OCI-LY3 (cell line): Measurements from ENCODE around the gene C17orf67.
A peak's percentile ranks its signal among the peaks of the same experiment; 100 is the strongest.

ENCODE experiments used
- H2AFZ ChIP-seq: fragments of 200-600, 300-600 bp; shearing (Covaris generic); 2 replicates; pipeline ENCODE4 v1.6.0; 2014; ENCODE audit warnings: antibody characterized with exemption, low read depth, low read length
- H3K27ac ChIP-seq: fragments of 200-600, 300-600 bp; sonication (generic); 2 replicates; pipeline ENCODE4 v1.5.1; 2014; ENCODE audit warnings: mild to moderate bottlenecking, low read length, moderate library complexity, mixed read lengths
- H3K27me3 ChIP-seq: fragments of 200-600, 300-600 bp; sonication (generic); 2 replicates; pipeline ENCODE4 v1.6.1; 2014; ENCODE audit warnings: low read depth, low read length, mixed read lengths
- H3K36me3 ChIP-seq: fragments of 200-600, 300-600 bp; sonication (generic); replicated peaks from 2 replicates; pipeline ENCODE3; 2014; ENCODE audit warnings: low read depth, low read length, mixed read lengths
- H3K4me1 ChIP-seq: fragments of 300-600, 200-600 bp; sonication (generic); 2 replicates; pipeline ENCODE4 v1.6.1; 2014; ENCODE audit warnings: low read length, mixed read lengths
- H3K4me2 ChIP-seq: fragments of 200-600, 300-600 bp; sonication (generic); 2 replicates; pipeline ENCODE4 v1.6.1; 2014; ENCODE audit warnings: low read length, mixed read lengths
- H3K4me3 ChIP-seq: fragments of 300-600, 200-600 bp; sonication (generic); 2 replicates; pipeline ENCODE4 v1.5.1; 2014; ENCODE audit warnings: antibody characterized with exemption, mild to moderate bottlenecking, low read length, moderate library complexity
- H3K79me2 ChIP-seq: fragments of 300-600, 200-600 bp; shearing (Covaris generic); 2 replicates; pipeline ENCODE4 v1.6.1; 2014; ENCODE audit warnings: mild to moderate bottlenecking, low read length, mixed read lengths
- H3K9ac ChIP-seq: fragments of 300-600, 200-600 bp; shearing (Covaris generic); 2 replicates; pipeline ENCODE4 v1.6.0; 2014; ENCODE audit warnings: mild to moderate bottlenecking, low read length, moderate library complexity
- H3K9me3 ChIP-seq: fragments of 200-600, 300-600 bp; shearing (Covaris generic); 2 replicates; pipeline ENCODE4 v1.6.1; 2014; ENCODE audit warnings: low read length, mixed read lengths; ENCODE audit not compliant: insufficient read depth
- H4K20me1 ChIP-seq: fragments of 200-600, 300-600 bp; sonication (generic); 2 replicates; pipeline ENCODE4 v1.6.1; 2016; ENCODE audit warnings: low read length, mixed read lengths; ENCODE audit not compliant: insufficient read depth
- CTCF ChIP-seq: fragments of 200-600, 300-600 bp; sonication (generic); IDR thresholded peaks from 2 replicates; pipeline ENCODE4 v1.5.1; 2014; ENCODE audit warnings: antibody characterized with exemption, low read length, low read depth
- EZH2phosphoT487 ChIP-seq: fragments of 200-600 bp; shearing (Covaris generic); IDR thresholded peaks from 2 replicates; pipeline ENCODE4 v1.6.1; 2018; ENCODE audit warnings: antibody characterized with exemption, mixed run types, low read depth

The C17orf67 gene

DNA sequence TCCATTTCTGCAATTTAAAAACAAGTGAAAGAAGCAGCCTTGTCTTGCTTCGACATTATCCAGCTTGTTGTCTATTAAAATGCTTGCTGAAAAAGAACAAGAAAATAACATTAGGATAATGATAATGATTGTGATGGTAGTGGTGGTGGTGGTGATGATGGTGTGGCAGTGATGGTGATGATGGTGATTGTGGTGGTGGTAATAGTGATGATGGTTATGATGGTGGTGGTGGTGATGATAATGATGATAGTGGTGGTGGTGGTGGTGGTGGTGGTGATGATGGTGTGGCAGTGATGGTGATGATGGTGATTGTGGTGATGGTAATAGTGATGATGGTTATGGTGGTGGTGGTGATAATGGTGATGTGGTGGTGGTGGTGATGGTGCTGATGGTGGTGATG, 41.5 kb downstream of the C17orf67 start:
- H3K27me3 ChIP-seq: no peaks in the 10 kb centered on the region
- TF ChIP-seq EZH2phosphoT487 (no peak), CTCF (no peak)
- H3K27ac ChIP-seq: no peak overlapping the region

DNA sequence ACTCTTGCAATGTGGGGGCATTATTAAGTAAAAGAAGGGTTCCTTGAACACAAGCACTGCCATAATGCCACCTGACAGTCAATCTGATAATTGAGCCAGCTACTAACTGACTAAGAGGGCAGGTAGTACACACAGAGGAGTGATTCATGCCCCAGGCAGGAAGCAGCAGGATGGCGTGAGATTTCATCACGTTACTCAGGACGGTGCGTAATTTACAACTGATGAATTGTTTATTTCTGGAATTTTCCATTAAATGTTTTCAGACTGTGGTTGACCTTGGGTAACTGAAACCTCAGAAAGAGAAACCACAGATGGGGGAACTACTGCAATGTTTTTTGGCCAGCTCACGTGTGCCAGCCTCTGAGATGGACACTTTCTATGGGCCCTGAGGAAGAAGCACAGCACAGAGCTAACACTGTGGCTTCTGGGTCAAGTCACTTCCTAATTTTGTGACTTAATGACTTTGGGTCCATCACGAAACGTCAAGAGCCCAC, 46.7 kb downstream of the C17orf67 start:
- Histone ChIP-seq H3K27me3 (no peaks in the 10 kb centered on the region), H3K9me3 (no peaks in the 10 kb centered on the region), H4K20me1 (no peaks in the 10 kb centered on the region), H3K27ac (no peak overlapping the region), H3K79me2 (no peaks in the 10 kb centered on the region), H3K4me2 (peak overlapping the region; percentile 52), H2AFZ (peak overlapping the region; percentile 23; the same call in 1 of the 2 replicates), H3K4me3 (0 out of 2 replicates have a peak overlapping the region, but pooled peaks have one; percentile 9), H3K36me3 (no peaks in the 10 kb centered on the region), H3K9ac (no peak overlapping the region), H3K4me1 (peaks cover 10% of the 10 kb centered on the region)
- TF ChIP-seq EZH2phosphoT487: no peak
- TF ChIP-seq CTCF: no peak

More for the DNA sequence above, 41.5 kb downstream of the C17orf67 start:
- no peaks in the 10 kb centered on the region for H3K79me2 ChIP-seq
- no peak overlapping the region for H3K4me3 ChIP-seq
- H3K9ac ChIP-seq: no peak overlapping the region
- H3K4me1 ChIP-seq: peaks cover 4% of the 10 kb centered on the region
- no peak overlapping the region for H3K4me2 ChIP-seq
- no peaks in the 10 kb centered on the region for H3K36me3 ChIP-seq
- no peak overlapping the region for H2AFZ ChIP-seq
- no peaks in the 10 kb centered on the region for H3K9me3 ChIP-seq
- no peaks in the 10 kb centered on the region for H4K20me1 ChIP-seq

DNA sequence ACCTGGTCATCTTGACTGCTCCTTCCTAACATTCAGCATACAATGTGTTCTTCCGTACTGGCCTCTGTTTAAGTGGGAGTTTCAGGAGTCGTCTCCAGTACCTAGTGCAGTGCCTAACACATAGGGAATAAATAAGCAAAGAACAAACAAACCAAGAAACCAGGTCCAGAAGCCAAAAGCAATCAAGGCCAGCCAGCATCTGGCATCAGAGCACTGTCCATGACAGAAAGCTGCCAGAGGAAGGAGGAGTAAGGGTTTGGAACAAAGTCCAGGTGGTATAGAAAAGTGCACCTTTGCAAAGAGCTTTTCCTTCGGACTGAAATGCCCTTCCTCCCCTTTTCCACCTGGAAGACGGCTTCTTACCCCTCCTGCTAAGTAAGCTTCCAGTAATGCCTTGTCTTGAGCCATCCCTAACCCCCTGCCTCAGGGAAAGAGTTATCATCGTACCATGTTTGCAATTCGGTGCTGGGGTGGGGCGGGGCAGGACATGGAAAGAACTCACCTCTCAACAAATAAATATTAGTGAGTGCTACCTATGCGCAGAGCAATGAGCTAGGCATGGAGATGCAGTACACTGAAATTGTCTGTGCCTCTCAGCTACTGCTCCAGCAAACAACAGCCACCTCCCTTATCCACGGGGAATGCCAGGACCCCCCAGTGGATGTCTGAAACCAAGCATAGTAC, 47.6 kb downstream of the C17orf67 start:
- H3K9ac ChIP-seq: no peak overlapping the region
- no peaks in the 10 kb centered on the region for H3K36me3 ChIP-seq
- H3K79me2 ChIP-seq: no peaks in the 10 kb centered on the region
- no peaks in the 10 kb centered on the region for H4K20me1 ChIP-seq
- H3K27me3 ChIP-seq: peaks cover 5% of the 10 kb centered on the region
- no peak overlapping the region for H3K4me2 ChIP-seq
- no peak for TF ChIP-seq CTCF
- no peak for TF ChIP-seq EZH2phosphoT487
- no peak overlapping the region for H3K4me3 ChIP-seq
- H3K9me3 ChIP-seq: no peaks in the 10 kb centered on the region
- no peak overlapping the region for H2AFZ ChIP-seq
- H3K27ac ChIP-seq: no peak overlapping the region
- H3K4me1 ChIP-seq: peaks cover 10% of the 10 kb centered on the region

GRCh38 chr17:56785405-56785804, 48.3 kb downstream of the C17orf67 start:
- Histone ChIP-seq H3K36me3 (no peaks in the 10 kb centered on the region), H3K27ac (no peak overlapping the region), H4K20me1 (no peaks in the 10 kb centered on the region), H2AFZ (no peak overlapping the region), H3K4me3 (no peak overlapping the region), H3K9ac (no peak overlapping the region), H3K4me1 (peaks cover 15% of the 10 kb centered on the region), H3K9me3 (no peaks in the 10 kb centered on the region), H3K4me2 (no peak overlapping the region), H3K79me2 (no peaks in the 10 kb centered on the region), H3K27me3 (peaks cover 11% of the 10 kb centered on the region)
- TF ChIP-seq CTCF: no peak
- TF ChIP-seq EZH2phosphoT487: no peak
